Myometrial cell (primary cell): Measurements from ENCODE around the gene ISM1. TPM values are rescaled to one million over a fixed set of nuclear protein-coding genes. Genes with fewer than 3 reads are reported as not detected.

Experiments
- total RNA-seq: library from RNA; depleted of rRNA; stranded (reverse); fragments of >200 nt; gene quantifications from 2 replicates; pipeline ENCODE4 v1.2.3, GENCODE V29; 2015

Gene ISM1
- total RNA-seq: not detected in 2 replicates

GRCh38 chr20:13220904-13221297, at the start of gene ISM1:
ISM1 (plus strand) TSS chr20:13221274; CDS start chr20:13221777, 503 bp downstream.

Other genes with a start within 250 kb of the ISM1 start
- 2.1 and 4.9 TPM in 2 replicates for gene SPTLC3, start 212.3 kb upstream of the ISM1 start, total RNA-seq